NCI-H510A treated with DMSO at 0.1 percent for 48 hours (cell line): ENCODE measurements around the gene ADAM33.

Experiments used
- DNase-seq: peaks from one replicate; lab custom pipeline; 2025; lab: John Stamatoyannopoulos, UW

ADAM33 gene

DNA sequence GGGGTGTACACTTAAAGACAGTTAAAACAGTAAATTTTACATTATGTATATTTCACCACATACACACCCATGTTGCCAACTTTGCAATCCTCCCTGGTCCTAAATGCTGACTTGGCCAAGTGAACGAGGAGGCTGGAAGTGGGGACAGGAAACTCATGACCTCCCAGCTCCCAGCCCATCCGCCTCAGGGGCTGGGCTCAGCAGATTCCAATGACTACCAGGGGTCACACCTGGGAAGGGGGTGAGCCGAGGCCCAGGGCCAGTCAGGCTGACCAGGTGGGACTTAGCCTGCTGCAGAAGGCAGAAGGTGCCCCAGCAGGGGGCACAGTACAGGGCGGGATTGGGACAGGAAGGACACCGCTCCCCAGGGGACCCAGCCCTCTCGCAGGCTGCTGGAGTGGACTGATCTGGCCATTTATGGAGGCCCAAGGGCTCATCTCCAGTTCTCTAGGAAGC lies 28.2 kb upstream of the ADAM33 start:
- no peak for DNase-seq

DNA sequence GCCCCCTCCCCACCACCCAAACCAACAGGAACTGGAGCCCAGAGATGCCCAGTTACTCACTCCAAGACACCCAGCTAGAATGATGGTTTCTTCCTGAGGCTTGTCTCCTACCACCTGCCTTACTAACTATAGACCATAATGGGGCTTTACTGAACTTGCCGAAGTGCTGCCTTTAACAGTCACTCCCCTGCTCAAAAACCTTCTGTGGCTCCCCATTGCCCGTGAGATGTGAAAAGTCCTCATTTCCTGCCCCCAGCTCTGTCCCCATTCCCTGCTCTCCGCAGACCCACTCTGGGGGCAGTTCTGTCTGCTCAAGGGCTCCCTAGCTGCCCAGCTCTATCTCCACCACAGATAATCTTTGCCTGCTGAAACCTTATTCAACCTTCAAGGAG lies 25.7 kb upstream of the ADAM33 start:
- DNase-seq, result no peak

DNA sequence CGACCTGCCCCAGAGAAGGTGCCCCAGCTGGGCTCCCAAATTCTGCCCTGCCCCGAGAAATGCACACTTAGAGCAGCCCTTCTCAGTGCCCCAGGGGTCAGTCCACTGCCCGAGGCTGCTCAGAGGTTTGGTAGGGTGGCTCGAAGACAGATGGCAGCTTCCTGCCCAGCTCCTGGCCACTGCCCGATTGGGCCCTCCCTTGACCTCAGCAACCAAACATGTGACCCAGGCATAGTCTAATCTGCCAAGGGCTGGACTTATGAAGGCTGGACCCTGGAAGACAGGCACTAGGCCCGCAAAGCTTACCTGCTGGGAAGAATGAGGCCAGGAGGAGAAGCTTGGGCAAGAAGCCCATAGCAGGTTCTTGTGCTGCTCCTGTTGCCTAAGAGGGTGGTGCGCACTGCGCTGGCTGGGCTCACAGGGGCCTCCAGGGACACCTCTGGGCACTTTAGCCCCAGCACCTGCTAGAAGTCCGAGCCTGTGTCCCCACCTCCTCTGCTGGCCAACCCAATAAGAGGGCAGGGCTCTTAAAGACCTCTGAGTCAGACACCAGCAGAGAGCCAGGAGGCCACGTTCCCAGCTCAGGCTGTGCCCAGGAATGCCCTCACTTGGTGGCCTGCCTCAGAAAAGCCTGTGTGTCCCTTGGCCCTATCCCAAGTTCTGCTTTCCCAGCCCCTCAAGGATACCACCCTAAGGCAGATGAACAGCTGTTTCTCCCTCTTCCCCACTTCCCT lies 25.1 kb upstream of the ADAM33 start:
- DNase-seq, result no peak

DNA sequence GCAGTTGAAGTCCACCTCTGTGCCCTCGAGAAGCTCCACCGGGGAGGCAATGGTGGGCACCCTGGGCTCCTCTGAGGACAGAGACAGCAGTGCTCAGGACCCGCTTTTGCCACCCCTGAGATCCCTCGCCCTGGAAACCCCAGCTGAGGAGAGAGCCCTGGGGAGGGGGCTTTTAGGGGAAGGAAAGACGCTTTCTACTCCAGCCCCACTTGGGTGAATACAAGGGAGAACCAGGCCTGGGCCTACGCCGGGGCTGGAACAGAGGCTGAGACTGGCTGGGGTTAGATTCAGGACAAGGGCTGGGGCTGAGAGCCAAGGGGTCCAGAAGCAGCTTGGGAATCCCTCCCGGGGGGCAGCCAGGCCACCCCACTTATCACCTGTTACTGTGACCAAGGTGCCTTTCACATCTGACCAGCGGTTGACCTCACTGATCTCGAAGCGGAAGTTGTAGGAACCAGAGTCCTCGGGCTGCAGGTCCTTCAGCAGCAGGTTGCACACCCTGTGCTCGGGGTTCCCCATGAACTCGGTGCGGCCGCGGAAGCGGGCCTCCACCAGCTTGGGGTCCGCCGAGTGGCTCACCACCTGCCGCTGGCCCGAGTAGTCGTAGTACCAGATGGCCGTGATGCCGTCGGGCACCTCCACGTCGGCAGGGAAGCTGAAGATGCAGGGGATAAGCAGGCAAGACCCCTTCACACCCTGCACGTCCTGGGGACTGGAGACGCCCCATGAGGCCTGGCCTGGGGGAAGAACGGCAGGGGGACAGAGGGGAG lies 24.3 kb upstream of the ADAM33 start:
- no peak for DNase-seq

DNA sequence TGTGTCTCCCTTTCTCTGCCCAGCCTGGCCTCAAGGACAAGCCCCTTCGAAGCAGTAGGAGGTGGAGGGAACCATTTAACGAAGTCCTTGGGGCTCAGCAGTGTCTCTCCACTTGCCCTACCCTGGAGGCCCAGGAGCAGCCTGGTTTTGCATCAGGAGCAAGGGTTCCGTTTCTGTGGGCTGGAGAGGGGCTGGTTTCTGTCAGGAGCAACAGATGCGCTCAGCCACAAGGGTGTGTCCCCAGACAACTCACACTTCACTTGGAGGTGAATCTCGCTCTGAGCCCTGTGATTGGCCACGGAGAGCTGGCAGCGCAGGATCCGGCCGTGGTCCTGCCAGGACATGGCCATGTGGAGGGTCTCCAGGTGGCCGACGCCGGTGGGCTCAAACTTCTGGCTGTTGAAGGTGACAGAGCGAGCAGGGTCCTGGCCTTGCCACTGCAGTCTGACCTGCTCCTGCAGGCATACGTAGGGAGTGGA lies 23.7 kb upstream of the ADAM33 start:
- no peak for DNase-seq

DNA sequence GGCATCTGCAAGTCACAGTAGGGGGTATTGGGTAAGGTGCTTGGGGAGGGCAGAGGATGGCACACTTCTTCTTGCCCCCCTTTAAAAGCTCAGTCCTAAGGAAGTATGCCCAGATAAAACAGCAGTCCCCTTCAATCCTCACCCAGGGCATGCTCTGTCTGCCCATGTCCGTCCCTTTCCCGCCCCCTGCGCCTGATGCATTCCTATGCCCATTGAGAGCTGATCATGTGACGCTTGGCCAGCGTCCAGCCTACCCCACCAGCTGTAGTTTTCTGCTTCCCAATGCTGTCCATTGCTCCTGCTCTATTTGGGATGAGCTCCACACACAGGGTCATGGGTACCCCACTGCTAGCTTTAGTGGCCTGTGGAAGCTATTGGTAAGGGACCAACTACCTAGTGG lies 22.3 kb upstream of the ADAM33 start:
- DNase-seq, result no peak

DNA sequence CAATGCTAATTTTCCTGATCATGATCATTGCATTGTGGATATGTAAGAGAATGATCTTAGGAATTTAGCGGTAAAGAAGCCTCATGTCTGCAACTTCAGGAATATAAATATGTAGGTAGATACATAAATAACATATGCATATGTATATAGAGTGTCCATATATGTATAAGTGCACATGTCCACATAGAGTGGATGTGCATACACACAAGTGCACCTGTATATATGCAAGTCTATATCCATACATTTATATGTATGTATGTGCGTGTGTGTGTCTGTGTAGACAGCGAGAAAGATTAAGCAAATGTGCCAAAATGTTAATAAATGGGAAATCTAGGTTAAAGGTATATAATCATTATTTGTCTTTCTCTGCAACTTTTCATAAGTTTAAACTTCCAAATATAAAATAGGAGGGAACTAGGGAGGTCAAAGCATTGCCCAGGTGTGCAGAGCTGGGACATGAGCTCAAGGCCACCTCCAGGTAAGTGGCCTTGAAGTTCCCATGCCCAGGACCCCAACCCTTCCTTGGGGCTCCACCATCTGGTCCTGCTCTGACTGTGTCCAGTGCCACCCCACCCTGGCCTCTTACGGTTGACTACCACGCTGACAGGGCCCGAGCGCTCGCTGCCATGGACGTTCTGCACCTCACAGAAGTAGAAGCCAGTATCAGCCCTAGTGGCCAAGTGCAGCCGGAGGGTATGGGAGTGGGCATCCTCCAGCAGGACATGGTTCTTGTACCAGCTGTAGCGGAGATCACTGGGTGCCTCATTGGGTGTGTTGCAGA lies 21.0 kb upstream of the ADAM33 start:
- DNase-seq, result no peak

DNA sequence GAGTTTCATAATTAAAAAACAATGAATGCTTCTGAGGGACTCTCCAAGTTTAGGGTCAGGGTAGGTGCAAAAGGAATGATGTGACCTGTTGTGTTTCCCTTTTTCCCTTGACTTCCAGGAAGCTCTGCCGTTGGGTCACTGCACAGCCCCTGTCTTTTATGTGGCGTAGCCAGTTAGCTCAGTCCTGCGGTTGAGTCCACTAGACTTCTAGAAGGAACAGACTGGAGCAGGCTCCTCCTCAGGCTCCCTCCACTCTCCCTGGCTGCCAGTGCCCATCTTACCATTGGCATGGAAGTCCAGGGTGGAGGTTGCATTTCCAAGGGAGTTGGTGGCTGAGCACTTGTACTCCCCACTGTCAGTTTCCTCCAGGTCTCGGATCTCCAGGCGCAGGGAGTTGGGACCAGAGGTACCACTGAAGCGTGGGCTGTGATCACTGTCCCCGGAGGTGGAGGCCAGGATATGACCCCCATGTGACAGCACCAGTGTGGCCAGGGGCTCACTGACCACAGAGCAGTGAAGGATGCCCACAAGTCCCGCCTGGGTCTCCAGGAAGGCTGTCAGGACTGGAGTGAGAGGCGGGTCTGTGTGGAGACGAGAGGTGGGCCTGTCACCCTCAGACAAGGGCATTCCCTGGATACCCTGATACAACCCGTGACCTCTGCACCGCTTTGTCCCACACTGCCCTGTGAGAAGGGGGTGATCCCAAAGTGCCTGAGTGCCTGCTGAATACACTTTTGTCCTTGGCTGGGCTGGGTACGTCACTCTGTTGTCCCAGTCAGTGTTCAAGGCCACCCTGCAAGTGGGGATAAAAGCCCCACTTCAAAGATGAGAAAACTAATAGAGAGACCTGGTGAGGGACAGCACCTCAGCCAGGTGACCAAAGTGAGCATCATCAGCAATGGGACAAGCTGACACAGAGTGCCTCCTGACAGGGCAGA lies 19.5 kb upstream of the ADAM33 start:
- no peak for DNase-seq

DNA sequence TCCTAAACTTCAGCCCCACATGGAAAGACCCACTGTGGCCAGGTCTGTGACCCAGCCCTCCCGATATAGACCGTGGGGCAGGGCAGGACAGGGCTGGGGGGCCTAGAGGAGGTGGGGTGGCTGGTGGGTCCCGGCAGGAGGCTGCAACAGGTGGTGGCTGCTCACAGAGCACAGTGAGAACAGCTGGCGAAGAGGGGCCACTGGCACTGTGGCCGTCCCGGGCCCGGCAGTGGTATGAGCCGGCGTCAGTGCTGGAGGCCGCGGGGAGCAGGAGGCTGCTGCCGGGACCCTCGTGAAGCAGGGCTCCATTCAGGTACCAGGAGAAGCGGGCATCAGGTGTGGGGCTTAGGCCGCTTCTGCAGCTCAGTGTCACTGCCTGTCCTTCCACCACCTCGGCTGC lies 17.2 kb upstream of the ADAM33 start:
- no peak for DNase-seq

DNA sequence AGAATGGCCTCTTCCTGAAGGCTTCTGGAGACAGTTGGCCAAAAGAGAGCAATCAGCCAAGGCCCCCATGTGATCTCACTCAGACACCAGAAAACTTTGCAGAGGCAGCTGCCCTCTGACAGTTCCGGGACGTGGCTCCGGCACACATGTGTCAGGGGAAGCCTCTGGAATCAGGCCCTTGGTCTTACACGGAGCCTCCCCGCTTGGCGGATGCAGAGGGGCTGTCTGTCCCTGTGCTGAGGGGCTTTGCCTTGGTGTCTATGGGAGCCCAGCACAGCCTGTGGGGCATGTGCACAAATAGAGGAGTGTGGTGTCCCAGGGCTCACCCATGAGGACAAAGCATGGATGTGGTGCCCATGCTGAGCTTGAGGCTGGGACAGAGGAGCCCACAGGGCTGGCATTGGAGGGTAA lies 16.8 kb upstream of the ADAM33 start:
- DNase-seq, result no peak

DNA sequence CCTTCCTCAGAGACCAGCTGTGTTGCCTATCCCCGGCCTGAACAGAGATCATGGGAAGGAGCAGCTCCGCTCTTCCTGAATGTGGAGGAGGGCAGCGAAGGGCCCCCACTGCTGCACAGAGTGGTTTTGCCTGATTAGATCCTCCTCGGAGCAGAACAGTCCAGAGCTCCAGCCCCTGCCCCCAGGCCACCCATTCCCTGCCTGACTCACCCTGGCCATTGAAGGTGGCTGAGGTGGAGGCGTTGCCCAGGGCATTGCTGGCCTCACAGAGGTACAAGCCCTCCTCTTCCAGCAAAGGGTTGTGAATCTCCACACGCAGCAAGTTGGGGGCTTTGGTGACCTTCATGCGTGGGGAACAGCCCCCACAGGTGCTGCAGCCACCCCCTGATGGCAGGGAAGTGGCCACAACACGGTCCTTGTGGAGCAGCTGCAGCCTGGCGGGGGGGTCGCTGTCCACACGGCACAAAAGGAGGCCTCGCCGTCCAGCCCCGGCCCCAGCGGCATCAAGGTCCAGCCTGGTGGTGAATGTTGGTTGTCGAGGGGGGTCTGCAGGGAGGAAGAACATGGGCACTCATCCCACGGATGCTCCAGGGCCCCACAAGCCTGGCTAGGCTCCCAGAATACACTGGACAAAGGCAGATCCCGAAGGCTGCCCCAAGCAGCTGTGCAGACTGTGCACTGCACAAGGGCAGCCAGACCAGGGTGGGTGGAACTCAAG lies 15.9 kb upstream of the ADAM33 start:
- DNase-seq, result no peak

DNA sequence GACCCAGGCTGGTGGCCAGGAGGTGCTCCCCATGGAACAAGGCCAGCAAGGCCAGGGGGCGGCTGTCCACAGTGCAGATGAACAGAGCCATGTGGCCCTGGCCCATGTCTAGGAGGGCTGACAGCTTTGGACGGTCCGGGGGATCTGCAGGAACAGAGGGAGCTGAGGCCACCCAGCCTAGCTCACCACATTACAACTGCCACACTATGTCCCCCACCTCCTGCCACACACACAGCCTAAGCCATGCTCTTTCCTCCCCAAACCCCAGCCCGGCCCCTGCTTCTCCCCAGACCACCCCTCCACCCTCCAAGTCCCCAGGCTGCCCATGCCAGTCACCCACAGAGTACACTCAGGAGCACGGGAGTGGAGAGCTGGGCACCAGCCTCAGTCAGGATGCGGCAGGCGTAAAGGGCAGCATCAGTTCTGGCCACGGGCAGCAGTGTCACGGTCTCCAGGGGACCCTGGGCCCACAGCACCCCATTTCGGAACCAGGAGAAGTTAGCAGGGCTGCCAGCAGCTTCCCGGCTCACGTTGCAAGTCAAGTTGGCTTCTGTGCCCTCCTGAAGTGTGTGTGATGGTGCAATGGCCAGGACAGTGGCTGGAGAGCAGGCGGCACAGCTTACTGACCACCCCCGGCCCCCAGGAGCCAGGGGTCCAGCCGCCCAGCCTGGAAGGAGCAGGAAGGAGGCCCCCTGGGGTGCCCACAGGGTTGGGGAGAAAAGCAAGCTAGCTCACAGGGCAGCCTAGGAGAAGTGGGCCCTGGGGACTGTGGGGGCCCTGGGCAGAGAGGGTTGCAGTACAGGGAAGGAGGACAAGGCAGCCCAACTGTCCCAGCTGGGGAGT lies 15.2 kb upstream of the ADAM33 start:
- no peak for DNase-seq

DNA sequence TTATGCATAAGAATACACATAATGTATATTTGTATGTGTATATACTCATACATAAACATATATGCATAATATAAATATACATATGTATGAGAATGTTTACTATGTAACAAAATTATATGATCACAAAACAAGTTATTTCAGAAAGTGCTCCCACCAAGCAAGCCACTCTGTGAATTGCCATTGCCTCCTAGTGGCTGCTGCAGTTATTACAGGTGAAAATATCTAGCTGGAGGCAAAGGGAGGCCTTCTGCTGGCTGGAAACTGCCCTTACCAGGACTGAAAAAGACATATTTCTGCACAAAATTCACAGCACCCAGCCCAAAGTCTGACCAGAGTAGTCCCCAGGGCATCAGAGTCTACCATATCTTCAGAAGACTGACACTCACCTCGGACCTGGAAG lies 14.4 kb upstream of the ADAM33 start:
- DNase-seq, result no peak

DNA sequence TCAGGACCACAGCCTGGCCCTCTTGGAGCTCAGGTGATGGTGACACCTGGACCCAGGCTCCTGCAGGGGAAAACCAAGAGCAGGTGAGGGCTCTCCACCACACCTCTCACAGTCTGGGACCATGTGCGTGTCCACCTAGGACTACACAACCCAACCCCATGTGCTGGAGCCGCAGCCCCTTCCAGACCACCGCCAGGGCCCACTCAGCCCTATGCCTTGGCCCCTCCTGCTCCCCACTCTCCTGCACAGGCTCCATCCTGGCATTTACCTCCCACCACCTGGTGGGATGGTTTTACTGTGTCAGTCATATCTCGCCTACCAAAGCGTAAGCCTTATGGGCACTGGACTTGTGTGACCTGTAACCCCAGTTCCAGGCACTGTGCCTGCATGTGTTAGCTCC lies 13.1 kb upstream of the ADAM33 start:
- no peak for DNase-seq

DNA sequence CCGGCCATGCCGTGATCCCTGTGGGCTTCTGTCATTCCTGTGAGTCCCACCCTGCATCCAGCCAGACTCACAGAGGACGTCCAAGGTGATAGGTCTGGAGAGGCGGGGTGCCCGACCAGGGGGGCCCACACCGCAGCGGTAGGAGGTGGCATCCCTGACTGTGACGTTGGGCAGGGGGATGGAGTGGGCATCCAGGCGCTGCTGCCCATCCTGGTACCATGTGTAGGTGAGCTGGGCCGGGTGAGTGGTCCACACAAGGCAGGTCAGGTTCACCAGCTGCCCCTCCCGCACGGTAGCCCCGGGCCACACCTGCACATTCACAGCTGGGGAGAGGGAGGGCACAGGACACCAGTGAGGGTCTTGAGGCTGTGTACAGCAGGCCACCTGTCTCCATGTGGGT lies 11.6 kb upstream of the ADAM33 start:
- no peak for DNase-seq

DNA sequence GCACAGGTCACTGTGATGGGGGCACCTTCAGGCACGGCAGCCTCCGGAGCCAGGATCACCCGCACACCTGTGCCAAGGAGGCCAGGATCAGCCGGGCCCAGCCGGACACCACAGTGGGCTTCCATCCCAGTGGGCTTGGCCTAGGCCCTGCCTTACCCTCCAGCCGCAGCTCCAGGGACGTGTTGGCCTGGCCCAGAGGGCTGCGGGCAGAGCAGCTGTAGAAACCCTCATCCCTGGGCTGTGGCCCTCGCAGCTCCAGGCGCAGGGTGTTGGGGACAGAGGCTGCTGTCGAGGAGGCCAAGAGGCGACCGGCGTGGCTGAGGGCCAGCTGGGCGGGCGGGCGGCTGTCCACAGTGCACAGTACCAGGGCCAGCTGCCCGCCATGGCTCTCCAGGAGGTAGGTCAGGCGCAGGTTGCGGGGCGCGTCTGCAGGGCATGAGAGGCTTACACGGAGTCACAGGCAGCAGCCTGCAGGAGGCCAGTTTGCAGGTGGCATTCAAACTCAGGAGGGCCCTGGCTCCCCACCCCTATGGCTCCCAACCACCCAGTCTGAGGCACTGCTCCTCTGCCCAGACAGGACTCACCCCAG lies 11.0 kb upstream of the ADAM33 start:
- DNase-seq, result no peak

DNA sequence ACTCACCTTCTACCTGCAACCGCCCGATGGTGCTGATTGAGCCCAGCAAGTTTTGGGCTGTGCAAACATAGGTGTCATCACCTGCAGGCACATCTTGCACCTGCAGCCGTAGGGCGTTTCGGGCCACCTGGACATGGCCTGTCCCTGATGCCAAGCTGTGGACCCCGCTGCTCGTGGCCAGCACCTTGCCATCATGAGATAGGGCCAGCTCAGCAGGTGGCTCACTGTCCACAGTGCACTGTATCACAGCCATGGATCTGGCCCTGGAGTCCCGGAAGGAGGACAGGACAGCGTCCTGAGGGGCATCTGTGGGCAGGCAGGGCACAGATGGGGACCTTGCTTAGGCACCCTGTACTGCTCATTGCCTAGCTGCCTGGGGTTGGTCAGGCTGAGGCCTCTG lies 10.1 kb upstream of the ADAM33 start:
- no peak for DNase-seq

DNA sequence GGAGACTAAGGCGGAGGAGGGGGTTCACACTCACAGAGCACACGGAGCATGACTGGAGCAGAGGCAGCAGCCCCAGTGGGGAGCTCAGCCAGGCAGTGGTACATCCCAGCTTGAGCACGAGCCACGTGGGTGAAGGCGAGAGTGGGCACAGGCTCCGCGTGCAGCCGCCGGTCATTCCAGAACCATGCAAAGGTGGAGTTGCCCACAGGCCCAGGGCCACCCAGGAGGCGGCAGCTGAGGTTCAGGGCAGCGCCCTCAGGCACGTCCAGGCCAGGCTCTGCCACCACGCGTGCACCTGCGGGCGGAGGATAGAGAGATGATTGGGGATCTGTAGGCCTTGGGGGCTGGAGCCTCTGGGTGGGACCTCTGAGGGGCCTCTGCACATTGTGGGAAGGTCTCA lies 9.5 kb upstream of the ADAM33 start:
- DNase-seq, result no peak

DNA sequence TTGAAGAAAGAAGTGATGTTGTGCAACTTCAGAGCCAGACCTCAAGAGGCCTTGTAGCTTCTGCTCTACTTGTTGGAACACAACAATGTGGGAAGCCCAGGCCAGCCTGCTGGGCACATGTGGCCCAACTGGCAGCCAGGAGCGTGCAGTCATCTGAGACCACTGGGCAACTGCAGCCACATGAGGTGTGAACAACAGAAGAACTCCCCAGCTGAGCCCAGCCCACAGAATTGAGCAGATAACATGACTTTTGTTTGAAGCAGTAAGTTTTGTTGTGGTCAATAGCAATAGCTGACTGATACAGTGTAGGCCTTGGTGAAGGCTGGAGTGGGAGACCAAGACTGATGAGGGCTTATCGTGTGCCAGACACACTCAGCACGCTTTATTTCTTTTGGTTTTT lies 8.6 kb upstream of the ADAM33 start:
- DNase-seq, result no peak

DNA sequence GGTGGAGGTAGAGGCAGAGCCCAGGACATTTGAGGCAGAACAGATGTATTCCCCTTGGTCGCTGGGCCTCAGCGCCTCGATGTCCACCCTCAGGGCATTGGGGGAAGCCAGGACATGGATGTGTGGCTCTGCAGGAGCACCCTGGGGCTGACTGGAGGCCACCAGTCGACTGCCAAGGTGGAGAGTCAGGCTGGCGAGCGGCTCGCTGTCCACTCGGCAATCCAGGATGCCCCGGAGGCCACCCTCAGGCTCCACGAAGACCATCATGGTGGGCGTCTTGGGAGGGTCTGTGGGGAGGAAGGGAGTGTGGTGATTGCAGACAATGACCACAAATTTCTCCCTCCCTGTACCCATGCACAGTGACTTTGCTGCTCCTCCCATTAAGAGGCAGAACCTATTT lies 8.2 kb upstream of the ADAM33 start:
- DNase-seq, result no peak
